Fibroblast of villous mesenchyme (primary cell): ENCODE results near the gene ABCC2. TPM values are rescaled to one million over a fixed set of nuclear protein-coding genes. Genes with fewer than 3 reads are reported as not detected.

ENCODE experiments used
- DNase-seq: peaks from one replicate; pipeline ENCODE4 v3.0.0-alpha.2; 2010; ENCODE audit warnings: low read depth
- H3K4me3 ChIP-seq: 2 replicates; pipeline ENCODE4 v1.5.1; 2011; ENCODE audit warnings: low read depth, mild to moderate bottlenecking, low read length
- total RNA-seq: library from RNA; depleted of rRNA; stranded (reverse); fragments of >200 nt; gene quantifications from 2 replicates; pipeline ENCODE4 v1.2.3, GENCODE V29; 2012
- TF ChIP-seq, protein P1 (sequence below): IDR thresholded peaks from 2 replicates; pipeline ENCODE4 v1.5.1; 2012; ENCODE audit warnings: low read depth, mild to moderate bottlenecking, low read length; ENCODE audit not compliant: insufficient read depth

Gene ABCC2
- total RNA-seq, 1 donor: 0.43 TPM

DNA sequence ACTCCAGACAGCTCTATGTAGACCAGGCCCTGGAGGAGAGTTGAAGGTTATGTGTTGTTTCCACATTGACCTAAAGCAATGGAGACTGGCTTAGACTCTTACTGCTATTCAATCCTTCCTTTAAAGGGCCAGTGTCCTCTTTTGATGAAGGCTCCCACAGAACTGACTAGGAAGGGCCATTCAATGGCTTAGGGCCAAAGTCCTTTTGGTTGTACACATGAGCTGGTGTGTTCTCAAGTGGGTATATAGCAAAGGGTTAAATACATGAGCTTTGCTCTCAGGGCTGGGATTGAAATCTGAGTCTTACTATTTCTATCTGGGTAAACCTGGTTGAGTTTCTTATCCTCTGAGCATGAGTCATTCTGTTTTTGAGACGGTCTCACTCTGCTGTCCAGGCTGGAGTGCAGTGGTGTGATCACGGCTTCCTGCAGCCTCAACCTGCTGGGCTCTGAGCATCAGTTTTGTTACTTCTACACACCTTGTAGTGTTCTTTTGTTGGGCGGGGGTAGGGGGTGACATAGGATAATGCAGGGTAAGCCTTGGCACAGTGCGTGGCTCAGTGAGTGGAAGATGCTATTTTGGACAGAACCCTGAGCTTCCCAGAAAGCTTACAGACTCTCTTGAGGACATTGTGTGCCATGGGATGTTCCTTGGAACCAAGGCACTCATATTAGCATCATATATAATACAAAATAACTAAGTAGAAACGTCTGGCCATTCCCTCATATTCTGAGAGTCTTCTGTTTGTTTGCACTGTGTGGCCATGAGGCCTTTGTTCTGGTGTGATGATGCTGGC lies 90.1 kb downstream of the ABCC2 start:
- peak; percentile 46 for DNase-seq
- H3K4me3 ChIP-seq: no peak overlapping the region
- TF ChIP-seq, protein P1, sequence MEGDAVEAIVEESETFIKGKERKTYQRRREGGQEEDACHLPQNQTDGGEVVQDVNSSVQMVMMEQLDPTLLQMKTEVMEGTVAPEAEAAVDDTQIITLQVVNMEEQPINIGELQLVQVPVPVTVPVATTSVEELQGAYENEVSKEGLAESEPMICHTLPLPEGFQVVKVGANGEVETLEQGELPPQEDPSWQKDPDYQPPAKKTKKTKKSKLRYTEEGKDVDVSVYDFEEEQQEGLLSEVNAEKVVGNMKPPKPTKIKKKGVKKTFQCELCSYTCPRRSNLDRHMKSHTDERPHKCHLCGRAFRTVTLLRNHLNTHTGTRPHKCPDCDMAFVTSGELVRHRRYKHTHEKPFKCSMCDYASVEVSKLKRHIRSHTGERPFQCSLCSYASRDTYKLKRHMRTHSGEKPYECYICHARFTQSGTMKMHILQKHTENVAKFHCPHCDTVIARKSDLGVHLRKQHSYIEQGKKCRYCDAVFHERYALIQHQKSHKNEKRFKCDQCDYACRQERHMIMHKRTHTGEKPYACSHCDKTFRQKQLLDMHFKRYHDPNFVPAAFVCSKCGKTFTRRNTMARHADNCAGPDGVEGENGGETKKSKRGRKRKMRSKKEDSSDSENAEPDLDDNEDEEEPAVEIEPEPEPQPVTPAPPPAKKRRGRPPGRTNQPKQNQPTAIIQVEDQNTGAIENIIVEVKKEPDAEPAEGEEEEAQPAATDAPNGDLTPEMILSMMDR: no peak

DNA sequence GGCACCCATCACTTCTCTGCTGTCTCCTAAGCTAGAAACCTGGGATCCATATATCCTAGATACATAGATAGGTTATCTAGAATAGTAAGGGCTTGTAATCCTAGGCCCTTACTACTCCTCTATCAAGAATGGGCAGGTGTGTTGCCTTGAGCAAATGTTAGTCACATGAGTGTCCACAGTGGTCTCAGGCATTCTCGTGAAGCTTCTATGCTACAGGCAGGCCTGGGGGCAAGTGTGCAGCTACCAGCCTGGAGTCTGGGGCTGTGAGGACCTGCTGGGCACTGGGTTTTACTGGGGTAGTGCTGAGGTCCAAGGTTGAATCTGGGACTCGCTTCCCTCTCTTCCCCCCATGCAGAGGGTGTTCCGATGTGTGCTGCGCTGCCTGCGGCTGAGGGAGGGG lies 91.4 kb downstream of the ABCC2 start:
- DNase-seq: no peak
- H3K4me3 ChIP-seq: no peak overlapping the region
- TF ChIP-seq, protein P1: no peak

DNA sequence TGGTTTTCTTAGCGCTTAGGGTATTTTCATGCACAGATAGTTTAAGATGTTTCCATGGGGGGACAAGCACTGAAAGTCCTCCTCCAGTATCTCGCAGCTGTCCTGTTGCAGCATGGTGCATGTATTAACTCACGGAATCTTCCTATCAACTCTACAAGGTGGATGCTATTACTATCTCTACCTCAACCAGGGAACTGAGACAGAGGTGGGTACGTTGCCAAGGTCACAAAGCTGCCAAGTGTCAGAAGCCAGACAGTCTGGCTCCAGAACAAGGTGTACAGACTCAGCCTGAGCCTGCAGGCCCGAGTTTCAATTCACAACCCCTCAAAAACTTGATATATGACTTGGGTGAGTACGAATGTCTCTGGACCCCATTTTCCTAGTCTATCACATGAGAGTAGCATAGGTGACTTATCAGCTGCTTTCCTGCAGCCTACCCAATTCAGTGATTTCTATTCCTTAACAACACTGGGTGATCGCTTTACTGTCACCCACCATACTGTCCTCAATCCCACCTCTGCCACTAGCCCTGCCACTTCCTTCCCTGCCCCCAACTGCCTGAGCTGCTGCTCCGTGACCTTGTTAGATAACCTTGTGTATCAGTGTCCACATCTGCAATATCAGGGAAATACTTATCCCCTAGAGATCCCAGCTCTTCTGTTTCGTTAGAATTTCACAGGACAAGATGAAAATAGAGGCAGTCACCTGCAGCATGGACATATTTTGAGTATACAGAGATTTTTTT lies 92.1 kb downstream of the ABCC2 start:
- TF ChIP-seq, protein P1: no peak
- H3K4me3 ChIP-seq: no peak overlapping the region
- no peak for DNase-seq

DNA sequence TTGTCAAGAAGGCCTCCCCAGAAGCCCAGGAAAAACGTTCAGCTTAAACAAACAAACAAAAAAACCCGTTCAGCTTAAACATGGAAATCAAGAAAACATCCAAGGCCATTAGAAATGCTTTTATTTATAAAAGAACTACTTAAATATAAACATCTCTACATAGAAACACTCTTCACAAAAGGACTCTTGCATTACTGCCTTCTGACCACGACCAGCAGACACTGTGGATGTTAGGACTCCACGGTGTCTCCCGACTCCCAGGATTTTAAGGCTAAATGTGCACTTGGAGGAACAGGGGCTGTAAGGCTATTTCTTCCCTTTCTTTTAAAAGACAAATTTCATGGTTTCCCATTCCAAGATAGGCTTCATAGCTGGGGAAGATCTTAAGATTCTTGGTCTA lies 93.0 kb downstream of the ABCC2 start:
- TF ChIP-seq, protein P1: no peak
- DNase-seq: no peak
- no peak overlapping the region for H3K4me3 ChIP-seq

DNA sequence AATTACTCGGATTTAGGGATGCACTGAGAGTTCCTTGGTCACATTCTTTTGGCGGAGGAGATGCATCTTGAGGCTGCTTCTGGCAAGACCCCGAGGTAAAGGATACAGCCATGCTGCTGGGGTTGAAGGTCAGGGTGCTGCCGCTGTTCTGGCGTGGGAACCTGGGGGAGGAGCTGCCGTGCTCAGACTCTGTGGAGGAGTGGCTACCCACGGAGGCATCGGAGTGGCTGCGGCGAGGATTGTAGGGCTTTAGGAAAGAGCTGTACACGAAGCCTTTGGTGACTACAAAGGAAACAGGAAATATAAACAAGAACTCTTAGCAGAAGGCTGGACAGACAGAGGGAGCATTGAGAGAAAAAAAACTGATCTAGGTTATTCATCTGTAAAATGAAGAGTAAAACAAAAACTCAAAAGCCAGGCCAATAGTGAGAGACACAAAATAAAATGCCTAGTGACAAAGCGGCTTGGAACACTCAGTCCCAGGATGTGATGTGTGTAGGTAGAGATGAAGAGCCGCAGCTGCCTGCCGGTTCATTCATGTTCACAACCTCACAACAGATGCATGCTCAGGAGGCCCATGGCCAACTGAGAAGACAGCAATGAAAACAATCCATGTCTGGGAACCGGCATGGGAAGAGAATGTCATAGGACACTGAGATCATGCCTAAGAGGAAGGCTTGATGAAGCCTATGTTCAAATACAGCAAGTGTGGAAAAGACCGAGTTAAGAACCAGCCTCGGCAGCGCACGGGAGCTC lies 97.8 kb downstream of the ABCC2 start:
- peak; percentile 86 for DNase-seq
- H3K4me3 ChIP-seq: no peak overlapping the region
- TF ChIP-seq, protein P1: no peak

DNA sequence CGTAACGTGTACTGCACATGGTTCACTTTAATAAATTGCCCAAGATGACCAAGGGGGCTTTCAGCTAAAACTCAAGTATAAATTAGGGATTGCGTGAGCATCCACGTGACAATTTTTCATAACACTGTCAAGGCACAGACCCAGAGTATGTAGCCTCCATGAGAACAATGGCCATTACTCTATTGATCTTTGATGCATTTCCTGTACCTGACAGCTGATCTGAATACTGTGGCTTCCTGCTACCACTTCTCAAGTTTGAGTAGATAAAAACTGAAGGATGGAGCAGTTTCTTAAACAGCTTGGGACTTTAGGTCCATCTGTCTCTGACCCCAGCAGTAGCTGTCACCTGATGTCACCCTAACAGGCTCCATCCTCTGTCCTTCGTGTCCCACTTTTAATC lies 98.9 kb downstream of the ABCC2 start:
- no peak for DNase-seq
- TF ChIP-seq, protein P1: no peak

More for the DNA sequence above, 98.9 kb downstream of the ABCC2 start:
- H3K4me3 ChIP-seq: no peak overlapping the region
